Cardiac atrium fibroblast (primary cell): ENCODE results near the gene ELOVL4. TPM values are rescaled to one million over a fixed set of nuclear protein-coding genes. Genes with fewer than 3 reads are reported as not detected.

Source experiments
- total RNA-seq: library from RNA; depleted of rRNA; stranded (reverse); fragments of >200 nt; gene quantifications from 2 replicates; pipeline ENCODE4 v1.2.3, GENCODE V29; 2015

Gene ELOVL4
- total RNA-seq, result 4.5 and 6.5 TPM in 2 replicates

DNA sequence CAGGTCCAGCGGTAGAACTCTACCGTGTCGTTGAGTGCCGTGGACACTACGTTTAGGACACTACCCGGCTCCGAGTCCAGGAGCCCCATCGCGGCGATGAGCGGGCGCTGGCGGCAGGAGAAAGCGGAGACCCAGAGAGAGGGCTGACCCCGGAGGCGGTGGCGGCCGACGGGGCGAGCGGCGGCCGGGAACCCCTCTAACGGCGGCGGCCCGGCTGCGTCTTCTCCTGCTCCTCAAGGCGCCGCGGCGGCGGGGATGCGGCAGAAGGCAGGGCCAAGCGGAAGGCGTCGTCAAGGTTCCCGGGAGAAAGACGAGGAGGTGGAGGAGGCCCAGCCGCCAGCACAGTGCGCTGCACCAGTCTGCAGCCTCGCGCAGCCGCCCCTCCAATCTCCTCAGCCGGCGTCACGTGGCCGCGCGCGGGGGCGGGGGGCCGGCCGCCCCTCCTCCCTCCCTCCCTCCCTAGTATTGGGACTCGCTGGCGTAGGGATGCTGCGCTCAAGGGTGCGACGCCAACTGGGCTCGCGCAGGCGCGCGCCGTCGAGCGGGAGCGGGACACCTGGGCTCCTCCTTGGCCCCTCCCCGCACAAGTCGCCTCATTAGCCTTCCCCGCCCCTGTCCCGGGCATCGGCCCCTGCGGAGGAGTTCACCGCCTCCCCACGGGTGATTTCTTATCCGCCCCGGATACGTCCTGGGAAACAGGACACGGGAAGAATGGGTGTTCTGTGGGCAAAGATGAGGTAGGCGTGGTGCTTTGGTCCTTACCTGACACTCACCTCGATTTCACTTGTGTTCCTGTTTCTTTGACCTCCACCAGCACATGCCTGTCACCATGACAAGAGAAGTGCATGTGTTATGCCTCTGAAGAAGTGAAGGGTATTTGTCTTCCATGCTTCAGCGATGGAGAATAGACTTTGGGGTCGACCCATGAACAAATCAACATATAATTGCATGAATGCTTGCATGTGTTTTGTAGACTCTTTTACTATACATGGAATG is at the start of gene ELOVL4:
ELOVL4 (minus strand) TSS at position 363 of the 996 bp plus-strand sequence; CDS start at position 89, 274 bp downstream.

Other genes starting within 250 kb of the ELOVL4 start
- gene TTK, start 57.1 kb upstream of the ELOVL4 start, total RNA-seq, result 2.9 and 11.2 TPM in 2 replicates
- gene BCKDHB, start 159.1 kb upstream of the ELOVL4 start, total RNA-seq, result 7.8 and 11.0 TPM in 2 replicates